Keratinocyte (primary cell): ENCODE data around the gene GRPEL1. TPM values are rescaled to one million over a fixed set of nuclear protein-coding genes. Genes with fewer than 3 reads are reported as not detected.

Source experiments
- DNase-seq: peaks from one replicate; pipeline ENCODE4 v3.0.0-alpha.2; 2011; ENCODE audit warnings: low read depth, missing footprints, low spot score
- FAIRE-seq: peaks from 2 replicates; lab custom pipeline; 2011; peaks lifted over from hg19 to GRCh38; lab: Jason Lieb, UNC
- H2AFZ ChIP-seq: 2 replicates; pipeline ENCODE4 v1.6.0; 2012; ENCODE audit warnings: low read length, control low read depth, inconsistent platforms; ENCODE audit not compliant: control insufficient read depth
- H3K27ac ChIP-seq: 2 replicates; pipeline ENCODE4 v1.5.1; 2011; ENCODE audit warnings: low read length; ENCODE audit not compliant: control insufficient read depth, insufficient read depth
- H3K27me3 ChIP-seq: 3 replicates; pipeline ENCODE4 v1.6.0; 2011; ENCODE audit warnings: low read length; ENCODE audit not compliant: control insufficient read depth, insufficient read depth; ENCODE audit errors: extremely low read depth
- H3K36me3 ChIP-seq, 2 experiments: 2 replicates in 1 of 2; 3 replicates in 1 of 2; pipeline ENCODE4 v1.5.1; 2011; ENCODE audit warnings: low read length in 2 of 2, mild to moderate bottlenecking in 1 of 2; ENCODE audit not compliant: control insufficient read depth in 2 of 2, insufficient read depth in 2 of 2; ENCODE audit errors: extremely low read depth in 1 of 2
- H3K4me1 ChIP-seq: 3 replicates; pipeline ENCODE4 v1.5.1; 2011; ENCODE audit warnings: low read length; ENCODE audit not compliant: control insufficient read depth, insufficient read depth; ENCODE audit errors: extremely low read depth
- H3K4me2 ChIP-seq: 3 replicates; pipeline ENCODE4 v1.6.0; 2011; ENCODE audit warnings: low read depth, low read length; ENCODE audit not compliant: control insufficient read depth, insufficient read depth; ENCODE audit errors: extremely low read depth
- H3K4me3 ChIP-seq, 3 experiments: fragments of 200-600 bp in 1 of 3; sonication (generic) in 1 of 3; 2 replicates in 2 of 3; 3 replicates in 1 of 3; pipeline ENCODE4 v1.5.1; 2011 to 2016; ENCODE audit warnings: low read length in 3 of 3, mild to moderate bottlenecking in 3 of 3, control low read depth in 2 of 3, inconsistent platforms in 1 of 3, low read depth in 1 of 3, mixed read lengths in 1 of 3, mixed run types in 1 of 3, moderate library complexity in 1 of 3; ENCODE audit not compliant: control insufficient read depth in 2 of 3, insufficient read depth in 2 of 3; ENCODE audit errors: extremely low read depth in 1 of 3
- H3K79me2 ChIP-seq: 2 replicates; pipeline ENCODE4 v1.6.0; 2012; ENCODE audit warnings: low read length; ENCODE audit not compliant: control insufficient read depth, insufficient read depth
- H3K9ac ChIP-seq: 3 replicates; pipeline ENCODE4 v1.6.0; 2011; ENCODE audit warnings: low read length; ENCODE audit not compliant: control insufficient read depth, insufficient read depth; ENCODE audit errors: extremely low read depth
- H3K9me1 ChIP-seq: 3 replicates; pipeline ENCODE4 v1.6.0; 2011; ENCODE audit warnings: low read length; ENCODE audit not compliant: control insufficient read depth, insufficient read depth; ENCODE audit errors: extremely low read depth
- H3K9me3 ChIP-seq: 2 replicates; pipeline ENCODE4 v1.5.1; 2012; ENCODE audit warnings: low read depth, low read length; ENCODE audit not compliant: control insufficient read depth
- H4K20me1 ChIP-seq: 3 replicates; pipeline ENCODE4 v1.6.0; 2011; ENCODE audit warnings: low read length; ENCODE audit not compliant: control insufficient read depth, insufficient read depth; ENCODE audit errors: extremely low read depth
- EZH2 ChIP-seq: IDR thresholded peaks from one replicate; pipeline ENCODE4 v1.6.1; 2012; ENCODE audit warnings: inconsistent platforms, mild to moderate bottlenecking, low read length, moderate library complexity
- dilution Hi-C: fragments of 300-500 bp; cut with MboI; formaldehyde crosslinking; loops from one replicate; pipeline ENCODE4 v1.7.0; 2020; ENCODE audit warnings: low sequenced_read_pairs; ENCODE audit not compliant: extremely low pct_ligation_motif_present
- polyA plus RNA-seq, 5 experiments: library from polyadenylated mRNA; depleted of rRNA in 3 of 5; stranded (reverse) in 3 of 5; stranded (forward) in 1 of 5; unstranded in 1 of 5; fragments of >200 nt; gene quantifications; 1 replicate in 1 of 5; 2 replicates in 3 of 5; 3 replicates in 1 of 5; pipeline versions ENCODE4 v1.2.1 to v1.2.3, GENCODE V29; 2011 to 2012; ENCODE audit warnings: missing spikeins in 2 of 5, low read depth in 1 of 5, low replicate concordance in 1 of 5
- TF ChIP-seq, protein P1 (sequence below), 3 experiments: IDR thresholded peaks in 1 of 3; conservative IDR thresholded peaks in 1 of 3; optimal IDR thresholded peaks in 1 of 3; 2 replicates in 2 of 3; 3 replicates in 1 of 3; pipeline versions ENCODE3 to v1.5.1; 2011; ENCODE audit warnings: low read length in 3 of 3, mild to moderate bottlenecking in 3 of 3, moderate library complexity in 2 of 3, control low read depth in 1 of 3, inconsistent platforms in 1 of 3; ENCODE audit not compliant: insufficient read depth in 2 of 3; ENCODE audit errors: extremely low read depth in 1 of 3

The GRPEL1 gene
- polyA plus RNA-seq, 1 donor (not counting 4 experiments of a cell fraction or from before 2014, with no cell fraction given) = 59.1 TPM

DNA sequence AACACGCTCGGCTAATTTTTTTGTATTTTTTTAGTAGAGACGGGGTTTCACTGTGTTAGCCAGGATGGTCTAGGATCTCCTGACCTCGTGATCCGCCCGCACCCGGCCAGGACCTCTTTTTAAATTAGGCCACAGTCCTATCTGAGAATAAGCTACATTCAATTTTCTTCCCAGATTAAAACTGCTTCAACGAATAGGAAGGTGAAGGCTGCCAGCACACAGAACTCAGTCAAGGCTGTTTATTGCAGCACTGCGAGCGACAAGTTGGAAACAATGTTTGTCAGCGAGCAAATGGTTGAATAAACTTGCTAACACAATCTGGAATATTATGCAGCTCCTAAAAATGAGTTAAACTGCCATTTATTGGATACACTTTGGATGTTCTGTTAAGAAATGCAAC lies 1.9 kb downstream of the GRPEL1 start:
- Histone ChIP-seq H3K4me2 (peak overlapping the region; percentile 92), H3K27me3 (no peaks in the 10 kb centered on the region), H3K4me1 (peaks cover 13% of the 10 kb centered on the region), H3K9ac (no peak overlapping the region), H3K9me3 (no peaks in the 10 kb centered on the region), H3K79me2 (peaks cover 46% of the 10 kb centered on the region), H3K36me3 (peaks cover 22 to 25% of the 10 kb centered on the region in 2 experiments), H3K27ac (no peak overlapping the region), H4K20me1 (peaks cover 9% of the 10 kb centered on the region), H3K9me1 (no peaks in the 10 kb centered on the region), H2AFZ (no peak overlapping the region), H3K4me3 (peak overlapping the region in 1 of 3 experiments; percentile 90)
- DNase-seq (no peak), FAIRE-seq (no peak)
- dilution Hi-C loops = no loop called here
- TF ChIP-seq, protein P1, sequence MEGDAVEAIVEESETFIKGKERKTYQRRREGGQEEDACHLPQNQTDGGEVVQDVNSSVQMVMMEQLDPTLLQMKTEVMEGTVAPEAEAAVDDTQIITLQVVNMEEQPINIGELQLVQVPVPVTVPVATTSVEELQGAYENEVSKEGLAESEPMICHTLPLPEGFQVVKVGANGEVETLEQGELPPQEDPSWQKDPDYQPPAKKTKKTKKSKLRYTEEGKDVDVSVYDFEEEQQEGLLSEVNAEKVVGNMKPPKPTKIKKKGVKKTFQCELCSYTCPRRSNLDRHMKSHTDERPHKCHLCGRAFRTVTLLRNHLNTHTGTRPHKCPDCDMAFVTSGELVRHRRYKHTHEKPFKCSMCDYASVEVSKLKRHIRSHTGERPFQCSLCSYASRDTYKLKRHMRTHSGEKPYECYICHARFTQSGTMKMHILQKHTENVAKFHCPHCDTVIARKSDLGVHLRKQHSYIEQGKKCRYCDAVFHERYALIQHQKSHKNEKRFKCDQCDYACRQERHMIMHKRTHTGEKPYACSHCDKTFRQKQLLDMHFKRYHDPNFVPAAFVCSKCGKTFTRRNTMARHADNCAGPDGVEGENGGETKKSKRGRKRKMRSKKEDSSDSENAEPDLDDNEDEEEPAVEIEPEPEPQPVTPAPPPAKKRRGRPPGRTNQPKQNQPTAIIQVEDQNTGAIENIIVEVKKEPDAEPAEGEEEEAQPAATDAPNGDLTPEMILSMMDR (optimal IDR thresholded peaks at IDR 0.05 in 1 of 3, IDR thresholded peaks at IDR 0.05 in 1 of 3, conservative IDR thresholded peaks at IDR 0.05 in 1 of 3; ENCODE audit: extremely low read depth in 1 of 3, insufficient read depth in 2 of 3, low read length in 3 of 3) = no peak
- no peak for TF ChIP-seq EZH2

GRCh38 chr4:7063362-7063761 lies 4.5 kb downstream of the GRPEL1 start:
- Histone ChIP-seq H3K27ac (no peak overlapping the region), H3K4me1 (peaks cover 8% of the 10 kb centered on the region), H4K20me1 (peaks cover 14% of the 10 kb centered on the region), H3K4me2 (no peak overlapping the region), H3K27me3 (no peaks in the 10 kb centered on the region), H3K36me3 (peaks cover 32 to 41% of the 10 kb centered on the region in 2 experiments), H3K9ac (no peak overlapping the region), H3K4me3 (no peak overlapping the region), H3K79me2 (peaks cover 50% of the 10 kb centered on the region), H2AFZ (no peak overlapping the region), H3K9me3 (no peaks in the 10 kb centered on the region), H3K9me1 (no peaks in the 10 kb centered on the region)
- dilution Hi-C loops = no loop called here
- no peak for TF ChIP-seq EZH2
- TF ChIP-seq, protein P1 (optimal IDR thresholded peaks at IDR 0.05 in 1 of 3, IDR thresholded peaks at IDR 0.05 in 1 of 3, conservative IDR thresholded peaks at IDR 0.05 in 1 of 3; ENCODE audit: extremely low read depth in 1 of 3, insufficient read depth in 2 of 3, low read length in 3 of 3) = no peak
- no peak for FAIRE-seq
- DNase-seq = no peak
